A549 (cell line): ENCODE data around the gene SAMD13. TPM values are rescaled to one million over a fixed set of nuclear protein-coding genes. Genes with fewer than 3 reads are reported as not detected.

Source experiments
- ATAC-seq, 2 experiments: fragments of 200-7000 bp in 1 of 2; fragments of >200 bp in 1 of 2; cut with Nextera tagmentation in 1 of 2; cut with Tn5 transposase in 1 of 2; 3 replicates each; pipeline versions ENCODE4 v1.8.0 to v1.9.1; 2018 to 2020; ENCODE audit warnings: mild to moderate bottlenecking in 1 of 2, moderate library complexity in 1 of 2
- CTCF ChIA-PET: fragments of 300-600 bp; sonication (Branson Sonifier 250); formaldehyde crosslinking; extraction: SDS; loops from one replicate; lab custom pipeline; 2021; ENCODE audit warnings: antibody characterized with exemption, inconsistent platforms; lab: Yijun Ruan, JAX
- POLR2A ChIA-PET: fragments of 350-600 bp; formaldehyde crosslinking; extraction: SDS; loops from one replicate; lab custom pipeline; 2021; ENCODE audit warnings: antibody characterized with exemption, inconsistent platforms; lab: Yijun Ruan, JAX
- DNase-seq, 2 experiments: peaks; one replicate each; pipeline versions ENCODE4 v3.0.0 to v3.0.0-alpha.2; 2011 to 2016; ENCODE audit warnings: low read depth in 1 of 2, low spot score in 1 of 2
- FAIRE-seq: peaks from 2 replicates; lab custom pipeline; 2011; peaks lifted over from hg19 to GRCh38; lab: Jason Lieb, UNC
- H3K27ac ChIP-seq, 2 experiments: fragments of >200 bp; sonication (Bioruptor Twin); formaldehyde crosslinking; 3 replicates each; pipeline ENCODE4 v1.5.1; 2016 to 2017
- H3K4me1 ChIP-seq: fragments of >200 bp; sonication (Bioruptor Twin); formaldehyde crosslinking; 3 replicates; pipeline ENCODE4 v1.6.1; 2016
- H3K4me2 ChIP-seq: fragments of >200 bp; sonication (Bioruptor Twin); formaldehyde crosslinking; 3 replicates; pipeline ENCODE4 v1.6.1; 2016
- H3K4me3 ChIP-seq: fragments of >200 bp; sonication (Bioruptor Twin); formaldehyde crosslinking; 3 replicates; pipeline ENCODE4 v1.5.1; 2016
- H3K9me3 ChIP-seq: fragments of >200 bp; sonication (Bioruptor Twin); formaldehyde crosslinking; 3 replicates; pipeline ENCODE4 v1.6.1; 2016
- CBX8 ChIP-seq: fragments of 200-600 bp; sonication (generic); IDR thresholded peaks from 2 replicates; pipeline ENCODE4 v1.6.1; 2016
- E2F6 ChIP-seq: IDR thresholded peaks from 2 replicates; pipeline ENCODE4 v1.6.1; 2012; ENCODE audit warnings: low read depth, borderline replicate concordance
- EHF ChIP-seq: fragments of 250-450 bp; sonication (Bioruptor Pico); IDR thresholded peaks from 2 replicates; pipeline ENCODE4 v1.5.0; 2020; ENCODE audit warnings: mild to moderate bottlenecking
- EHMT2 ChIP-seq: fragments of 200-600 bp; sonication (generic); IDR thresholded peaks from 2 replicates; pipeline ENCODE4 v1.6.1; 2016; ENCODE audit warnings: antibody characterized with exemption, low read depth, mild to moderate bottlenecking, moderate library complexity
- EP300 ChIP-seq, 2 experiments: fragments of >200 bp; sonication (Bioruptor Twin); formaldehyde crosslinking; IDR thresholded peaks; 2 replicates in 1 of 2; 3 replicates in 1 of 2; pipeline ENCODE4 v1.6.1; 2016 to 2017
- FOXS1 ChIP-seq: fragments of 250-450 bp; sonication (Bioruptor Pico); IDR thresholded peaks from 2 replicates; pipeline ENCODE4 v1.5.0; 2020; ENCODE audit warnings: mild to moderate bottlenecking, moderate library complexity
- HDAC2 ChIP-seq: fragments of 200-600 bp; sonication (generic); IDR thresholded peaks from 2 replicates; pipeline ENCODE4 v1.6.1; 2016
- HMGXB4 ChIP-seq: fragments of 250-450 bp; sonication (Bioruptor Pico); IDR thresholded peaks from 2 replicates; pipeline ENCODE4 v1.5.0; 2021; ENCODE audit warnings: mild to moderate bottlenecking, moderate library complexity, borderline replicate concordance
- HOXB13 ChIP-seq: fragments of 250-450 bp; sonication (Bioruptor Pico); IDR thresholded peaks from 2 replicates; pipeline ENCODE4 v1.5.0; 2020; ENCODE audit warnings: low read depth, mild to moderate bottlenecking, moderate library complexity
- HOXB5 ChIP-seq: fragments of 250-450 bp; sonication (Bioruptor Pico); IDR thresholded peaks from 2 replicates; pipeline ENCODE4 v1.5.0; 2020; ENCODE audit warnings: mild to moderate bottlenecking, moderate library complexity
- JUNB ChIP-seq: fragments of >200 bp; sonication (Bioruptor Twin); formaldehyde crosslinking; IDR thresholded peaks from 2 replicates; pipeline ENCODE4 v1.6.1; 2016
- MAFK ChIP-seq: fragments of 450-650 bp; IDR thresholded peaks from 2 replicates; pipeline ENCODE4 v1.6.1; 2014; ENCODE audit not compliant: partially characterized antibody
- MAZ ChIP-seq: fragments of 150-350 bp; IDR thresholded peaks from 2 replicates; pipeline ENCODE4 v1.6.1; 2014; ENCODE audit warnings: antibody characterized with exemption, low read depth, low read length, borderline replicate concordance
- MYC ChIP-seq: IDR thresholded peaks from 2 replicates; pipeline ENCODE4 v1.6.1; 2012; ENCODE audit warnings: mild to moderate bottlenecking, inconsistent platforms, low read length, improper control_type of control experiment, borderline replicate concordance
- NFE2L2 ChIP-seq: fragments of 150-350 bp; conservative IDR thresholded peaks from 2 replicates; pipeline ENCODE4 v1.6.1; 2014; ENCODE audit warnings: low read length
- NR3C1 ChIP-seq: fragments of >200 bp; sonication (Bioruptor Twin); formaldehyde crosslinking; IDR thresholded peaks from 3 replicates; pipeline ENCODE4 v1.6.1; 2017
- POLR2AphosphoS2 ChIP-seq: conservative IDR thresholded peaks from 2 replicates; pipeline ENCODE4 v1.6.1; 2012; ENCODE audit warnings: low read length, improper control_type of control experiment, inconsistent platforms
- RAD21 ChIP-seq, 2 experiments: fragments of >200 bp in 1 of 2; sonication (Bioruptor Twin) in 1 of 2; formaldehyde crosslinking in 1 of 2; IDR thresholded peaks in 1 of 2; conservative IDR thresholded peaks in 1 of 2; 2 replicates in 1 of 2; 3 replicates in 1 of 2; pipeline ENCODE4 v1.6.1; 2012 to 2018; ENCODE audit warnings: inconsistent platforms in 1 of 2
- RCOR1 ChIP-seq: fragments of 150-350 bp; IDR thresholded peaks from 2 replicates; pipeline ENCODE4 v1.6.1; 2014; ENCODE audit warnings: antibody characterized with exemption, low read length, low read depth
- RNF2 ChIP-seq: fragments of 200-600 bp; sonication (generic); IDR thresholded peaks from 2 replicates; pipeline ENCODE4 v1.6.1; 2016; ENCODE audit warnings: low read depth, mild to moderate bottlenecking, antibody characterized with exemption, moderate library complexity, borderline replicate concordance
- SREBF2 ChIP-seq: fragments of 450-650 bp; IDR thresholded peaks from 2 replicates; pipeline ENCODE4 v1.6.1; 2014; ENCODE audit warnings: mild to moderate bottlenecking, moderate library complexity
- TFCP2L1 ChIP-seq: fragments of 250-450 bp; sonication (Bioruptor Pico); IDR thresholded peaks from 2 replicates; pipeline ENCODE4 v1.5.0; 2021; ENCODE audit warnings: mild to moderate bottlenecking
- ZC3H11A ChIP-seq: fragments of 450-650 bp; IDR thresholded peaks from 2 replicates; pipeline ENCODE4 v1.6.1; 2014; ENCODE audit warnings: antibody characterized with exemption, mild to moderate bottlenecking
- ZNF302 ChIP-seq: fragments of 250-450 bp; sonication (Bioruptor Pico); IDR thresholded peaks from 2 replicates; pipeline ENCODE4 v1.9.0; 2021; ENCODE audit warnings: inconsistent platforms, mild to moderate bottlenecking, moderate library complexity
- WGBS: methylation state at CpG from one replicate; pipeline ENCODE4 v1.1.6; 2017; ENCODE audit errors: missing lambda C conversion rate; 5-methylcytosine and 5-hydroxymethylcytosine counted together
- polyA plus RNA-seq, 4 experiments: library from polyadenylated mRNA; depleted of rRNA in 3 of 4; stranded (reverse); fragments of >200 nt; fragmentation: RNase III in 1 of 4; extraction: RNeasy Plus Mini Kit Qiagen cat#74134 plus additional on column Dnase treatment in 1 of 4; gene quantifications; 2 replicates in 3 of 4; 3 replicates in 1 of 4; pipeline ENCODE4 v1.2.3, GENCODE V29; 2011 to 2017
- TF ChIP-seq, protein P1 (sequence below): fragments of >200 bp; sonication (Bioruptor Twin); formaldehyde crosslinking; IDR thresholded peaks from 3 replicates; pipeline ENCODE4 v1.5.1; 2016

Gene SAMD13
- polyA plus RNA-seq, 2 of the 4 experiments (the other 2 are of a cell fraction) = 0.59 to 2.4 TPM

GRCh38 chr1:84330125-84330984 is 28.8 kb downstream of the SAMD13 start:
- H3K27ac ChIP-seq = no peak overlapping the region
- TF ChIP-seq RAD21 (conservative IDR thresholded peaks at IDR 0.05 in 1 of 2, IDR thresholded peaks at IDR 0.05 in 1 of 2) = no peak
- no peak for TF ChIP-seq MAFK
- no peak for TF ChIP-seq HMGXB4 (CRISPR knock-in tag)
- TF ChIP-seq FOXS1 (CRISPR knock-in tag) = no peak
- no peak for TF ChIP-seq RCOR1
- TF ChIP-seq, protein P1, sequence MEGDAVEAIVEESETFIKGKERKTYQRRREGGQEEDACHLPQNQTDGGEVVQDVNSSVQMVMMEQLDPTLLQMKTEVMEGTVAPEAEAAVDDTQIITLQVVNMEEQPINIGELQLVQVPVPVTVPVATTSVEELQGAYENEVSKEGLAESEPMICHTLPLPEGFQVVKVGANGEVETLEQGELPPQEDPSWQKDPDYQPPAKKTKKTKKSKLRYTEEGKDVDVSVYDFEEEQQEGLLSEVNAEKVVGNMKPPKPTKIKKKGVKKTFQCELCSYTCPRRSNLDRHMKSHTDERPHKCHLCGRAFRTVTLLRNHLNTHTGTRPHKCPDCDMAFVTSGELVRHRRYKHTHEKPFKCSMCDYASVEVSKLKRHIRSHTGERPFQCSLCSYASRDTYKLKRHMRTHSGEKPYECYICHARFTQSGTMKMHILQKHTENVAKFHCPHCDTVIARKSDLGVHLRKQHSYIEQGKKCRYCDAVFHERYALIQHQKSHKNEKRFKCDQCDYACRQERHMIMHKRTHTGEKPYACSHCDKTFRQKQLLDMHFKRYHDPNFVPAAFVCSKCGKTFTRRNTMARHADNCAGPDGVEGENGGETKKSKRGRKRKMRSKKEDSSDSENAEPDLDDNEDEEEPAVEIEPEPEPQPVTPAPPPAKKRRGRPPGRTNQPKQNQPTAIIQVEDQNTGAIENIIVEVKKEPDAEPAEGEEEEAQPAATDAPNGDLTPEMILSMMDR = no peak
- whole genome bisulfite sequencing = 98% methylated on average over 2 of the region's 2 CpGs
- H3K9me3 ChIP-seq = no peaks in the 10 kb centered on the region
- no peaks in the 10 kb centered on the region for H3K4me1 ChIP-seq
- no peak overlapping the region for H3K4me3 ChIP-seq
- ChIA-PET CTCF (no interaction called here), POLR2A (no interaction called here)
- ATAC-seq (no peak), FAIRE-seq (no peak), DNase-seq (no peak)
- no peak overlapping the region for H3K4me2 ChIP-seq

- Histone ChIP-seq H3K4me3 (no peak overlapping the region), H3K4me2 (no peak overlapping the region), H3K4me1 (no peaks in the 10 kb centered on the region)
- no peak for ATAC-seq
- TF ChIP-seq RNF2 (no peak), HOXB13 (CRISPR knock-in tag) (no peak), EHF (CRISPR knock-in tag) (no peak), POLR2AphosphoS2 (no peak)
- TF ChIP-seq, all 56 proteins: peak for 0
- POLR2A ChIA-PET = no interaction called here
- Histone ChIP-seq H3K27ac (no peak overlapping the region), H3K9me3 (no peaks in the 10 kb centered on the region; the same call in 2 of the 3 replicates)
- no peak for DNase-seq
- no peak for FAIRE-seq
- 39% methylated on average over 2 of the region's 3 CpGs for WGBS
- CTCF ChIA-PET = interaction anchor here (0.6 kb wide), 1 partner anchor 343 kb away, joined by 4 read pairs; no protein-coding TSS in a partner anchor
These were observed 38.0 kb downstream of the SAMD13 start for GRCh38 chr1:84339503-84339902.

GRCh38 chr1:84344286-84344685 is 42.8 kb downstream of the SAMD13 start:
- CTCF ChIA-PET = no interaction called here
- Histone ChIP-seq H3K4me3 (no peak overlapping the region), H3K27ac (no peak overlapping the region), H3K9me3 (no peaks in the 10 kb centered on the region), H3K4me1 (no peaks in the 10 kb centered on the region), H3K4me2 (no peak overlapping the region)
- 100% methylated on average over 1 of the region's 1 CpG for WGBS
- POLR2A ChIA-PET = interaction anchor here (0.7 kb wide), 1 partner anchor 40 kb away, joined by 3 read pairs; no protein-coding TSS in a partner anchor
- no peak for ATAC-seq
- DNase-seq = no peak
- TF ChIP-seq MYC = no peak
- TF ChIP-seq FOXS1 (CRISPR knock-in tag) = no peak
- FAIRE-seq = no peak

- no peaks in the 10 kb centered on the region for H3K9me3 ChIP-seq
- FAIRE-seq (no peak), ATAC-seq (no peak), DNase-seq (no peak)
- H3K4me3 ChIP-seq = no peak overlapping the region
- TF ChIP-seq JUNB (no peak), HOXB5 (no peak), SREBF2 (no peak), ZC3H11A (no peak), NR3C1 (no peak), HDAC2 (no peak), NFE2L2 (no peak), CBX8 (no peak), HOXB13 (CRISPR knock-in tag) (no peak), E2F6 (no peak), EHMT2 (no peak), EP300 (IDR thresholded peaks at IDR 0.05) (no peak), MAZ (no peak), ZNF302 (CRISPR knock-in tag) (no peak), TFCP2L1 (CRISPR knock-in tag) (no peak)
- ChIA-PET CTCF (no interaction called here), POLR2A (no interaction called here)
- WGBS = 82% methylated on average over 2 of the region's 2 CpGs
- no peak overlapping the region for H3K4me2 ChIP-seq
- no peaks in the 10 kb centered on the region for H3K4me1 ChIP-seq
- no peak overlapping the region for H3K27ac ChIP-seq
These were observed 43.7 kb downstream of the SAMD13 start for GRCh38 chr1:84345220-84345619.
